Measurements from ENCODE around the gene ARHGAP6.

ARHGAP6 gene

DNA sequence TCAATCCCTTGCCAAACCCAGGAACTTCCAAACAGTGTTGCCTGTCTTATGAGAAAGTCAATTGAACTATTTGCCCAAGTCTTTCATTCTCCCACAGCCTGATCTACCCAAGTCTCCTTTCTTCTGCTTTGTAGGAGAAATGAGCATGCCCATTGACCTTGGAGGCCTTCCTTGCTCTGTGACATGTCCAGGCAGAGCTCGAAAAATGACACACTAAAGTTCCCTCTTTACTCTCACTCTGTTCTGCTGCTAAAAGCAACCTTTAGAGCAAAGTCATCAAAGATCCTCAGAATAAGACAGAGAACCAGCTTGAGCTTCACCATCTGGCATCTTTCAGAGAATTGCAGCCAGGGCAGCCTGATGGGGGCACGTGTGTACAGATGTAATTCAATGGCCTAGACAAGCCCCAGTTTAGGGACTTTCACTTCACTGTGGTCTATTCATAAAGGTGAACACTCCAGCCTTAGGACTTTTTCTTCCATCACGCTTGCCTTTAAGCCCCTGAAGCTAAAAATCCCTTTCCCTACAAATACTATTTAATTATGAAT lies 236.1 kb downstream of the ARHGAP6 start:
- no peak for DNase-seq (ENCODE audit: low spot score)

DNA sequence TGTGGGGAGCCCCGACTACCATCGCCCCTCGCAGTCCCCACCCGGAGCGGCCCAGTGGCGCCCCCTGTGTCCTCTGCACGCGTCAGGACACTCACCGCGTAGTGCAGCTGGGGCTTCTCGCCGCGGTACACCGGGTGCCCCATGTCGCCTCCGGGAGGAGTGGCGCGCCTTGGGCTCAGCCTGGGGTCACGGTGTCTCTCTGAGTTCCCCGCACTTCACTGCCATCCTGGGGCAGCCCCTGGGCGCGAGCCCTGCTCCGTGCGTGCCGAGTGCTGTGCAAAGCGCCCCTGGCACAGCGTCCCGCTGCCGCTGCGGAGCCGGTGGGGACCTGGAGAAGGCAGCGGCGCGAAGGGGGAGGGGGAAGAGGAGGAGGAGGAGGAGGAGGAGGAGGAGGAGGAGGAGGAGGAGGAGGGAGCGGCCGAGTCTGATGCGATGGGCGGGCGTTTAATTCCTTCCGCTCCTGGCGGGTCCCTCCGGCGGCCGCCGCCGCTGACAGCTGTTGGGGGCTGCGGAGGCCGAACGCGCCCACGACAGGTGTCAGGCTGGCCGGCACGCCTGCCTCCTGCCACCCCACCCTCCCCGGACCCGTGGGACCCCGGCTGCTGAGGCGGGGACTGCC lies 238.2 kb downstream of the ARHGAP6 start:
- DNase-seq (ENCODE audit: low spot score), result peak; percentile 66

DNA sequence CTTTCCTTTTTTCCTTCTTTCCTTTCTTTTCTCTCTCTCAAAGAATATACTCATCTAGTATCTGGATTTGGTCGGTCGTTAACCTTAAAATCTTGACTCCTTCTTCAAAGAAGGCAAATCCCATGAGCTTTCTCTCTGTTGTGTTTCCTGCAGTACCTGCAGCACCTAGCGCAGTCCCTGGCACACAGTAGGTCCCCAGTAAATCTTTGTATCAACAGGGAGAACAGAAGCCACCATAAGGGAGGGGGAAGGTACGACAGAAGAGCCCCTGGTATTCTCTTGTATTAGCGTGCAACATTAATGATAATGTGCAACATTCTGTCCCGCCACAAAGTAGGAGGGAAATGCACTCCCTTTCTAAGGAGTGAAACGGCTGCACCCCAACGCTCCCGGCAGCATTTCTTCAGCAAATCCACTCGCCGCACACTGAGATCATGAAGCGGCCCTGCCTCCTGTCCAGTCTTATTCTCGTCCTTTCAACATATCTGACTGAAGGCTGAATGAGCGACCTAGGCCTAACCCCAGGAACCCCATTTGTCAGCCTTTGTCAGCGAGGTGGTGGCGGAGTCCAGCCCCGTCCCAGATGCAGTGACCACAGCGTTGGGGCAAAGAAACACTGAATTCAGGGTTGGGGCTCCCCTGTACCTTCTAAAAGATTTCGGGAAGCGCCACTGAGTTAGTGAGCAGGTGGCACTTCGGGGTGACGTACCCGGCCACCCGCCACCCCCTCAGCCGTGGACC lies 238.8 kb downstream of the ARHGAP6 start:
- DNase-seq (ENCODE audit: low spot score), result no peak

DNA sequence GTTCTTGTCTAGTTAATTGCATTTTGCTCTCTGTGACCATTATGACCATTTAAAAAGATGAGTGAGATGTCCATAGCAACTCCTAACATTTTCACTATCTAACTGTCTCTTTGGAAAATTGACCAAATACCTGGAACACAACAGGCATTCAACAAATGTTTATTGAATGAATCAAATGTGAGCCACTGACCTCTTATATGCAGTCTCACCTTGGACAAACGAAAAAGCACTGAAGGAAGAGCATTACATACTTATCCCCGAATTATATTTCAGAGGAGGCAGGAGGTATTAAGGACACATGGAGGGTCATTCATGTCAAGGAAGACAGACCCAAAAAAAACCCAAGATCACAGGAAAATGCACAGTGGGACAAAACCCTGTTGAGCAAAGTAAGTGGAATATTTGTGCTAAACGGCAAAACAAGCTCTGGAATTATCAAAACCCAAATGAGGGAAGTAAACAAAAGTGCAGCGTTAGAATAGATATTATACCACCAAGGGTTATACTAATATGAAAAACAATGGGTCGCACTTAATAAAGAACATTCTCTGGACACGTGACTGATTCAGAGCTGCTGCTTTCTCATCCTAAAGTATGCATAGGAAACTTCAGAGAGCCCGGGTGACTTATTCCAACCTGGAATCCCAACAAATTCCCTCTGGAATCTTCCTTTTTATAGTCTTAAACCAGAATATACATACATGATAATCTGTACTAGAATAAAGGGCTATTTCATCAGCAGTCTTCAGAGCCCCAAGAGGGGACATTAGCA lies 240.6 kb downstream of the ARHGAP6 start:
- no peak for DNase-seq (ENCODE audit: low spot score)

DNA sequence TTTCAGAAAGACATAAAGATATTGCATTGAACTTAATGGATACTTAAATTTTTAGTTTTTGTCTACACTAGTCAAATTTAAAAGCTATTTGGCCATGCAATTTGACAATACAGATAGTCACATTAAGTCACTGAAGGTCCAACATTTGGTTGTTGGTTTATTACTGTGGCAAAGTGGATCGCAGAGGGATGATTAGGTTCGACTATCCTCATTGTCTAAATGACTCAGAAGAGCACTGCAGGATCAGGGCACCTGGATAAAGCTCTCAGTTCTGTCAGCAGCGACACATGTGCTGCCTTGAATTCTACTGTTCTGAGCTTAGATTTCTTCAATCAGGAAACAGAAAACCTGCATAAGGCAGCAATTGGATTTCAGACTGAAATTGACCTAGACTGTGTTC lies 241.8 kb downstream of the ARHGAP6 start:
- DNase-seq (ENCODE audit: low spot score), result no peak

DNA sequence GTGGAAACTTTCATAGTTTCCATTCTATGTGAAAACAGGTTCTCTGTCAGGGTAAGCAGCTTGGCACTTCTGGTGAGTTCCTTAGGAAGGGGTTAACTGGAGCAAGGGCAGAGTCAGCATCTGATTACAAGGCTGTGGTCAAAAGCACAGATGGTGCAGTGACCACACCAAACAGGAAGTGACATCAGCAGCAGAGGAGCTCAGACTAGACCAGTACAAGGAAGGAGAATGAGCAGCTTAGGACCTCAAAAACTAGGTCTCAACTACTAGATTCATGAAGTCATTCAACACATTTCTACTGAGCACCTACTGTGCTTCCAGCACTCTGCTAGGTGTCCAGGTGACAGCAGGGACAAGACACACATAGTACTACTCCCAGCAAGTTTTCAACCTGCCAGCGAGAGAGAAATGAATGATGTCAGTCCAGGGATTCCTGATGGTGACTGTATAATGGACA lies 242.3 kb downstream of the ARHGAP6 start:
- DNase-seq (ENCODE audit: low spot score), result no peak

DNA sequence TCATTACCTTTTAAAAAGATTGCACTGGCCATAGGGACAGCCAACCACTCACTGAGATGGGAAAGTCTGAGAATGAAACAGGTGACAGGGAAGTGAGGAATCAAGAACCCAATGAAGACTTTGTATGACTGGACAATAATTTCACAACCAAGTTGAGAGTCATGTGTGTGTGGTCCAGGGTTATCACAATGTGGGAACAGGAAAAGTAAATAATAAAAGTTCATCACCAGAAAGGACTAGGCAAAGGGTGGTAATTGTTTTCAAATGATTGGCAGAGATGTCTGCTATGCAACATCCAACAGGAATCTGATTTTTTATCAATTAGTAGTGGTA lies 243.2 kb downstream of the ARHGAP6 start:
- no peak for DNase-seq (ENCODE audit: low spot score)

DNA sequence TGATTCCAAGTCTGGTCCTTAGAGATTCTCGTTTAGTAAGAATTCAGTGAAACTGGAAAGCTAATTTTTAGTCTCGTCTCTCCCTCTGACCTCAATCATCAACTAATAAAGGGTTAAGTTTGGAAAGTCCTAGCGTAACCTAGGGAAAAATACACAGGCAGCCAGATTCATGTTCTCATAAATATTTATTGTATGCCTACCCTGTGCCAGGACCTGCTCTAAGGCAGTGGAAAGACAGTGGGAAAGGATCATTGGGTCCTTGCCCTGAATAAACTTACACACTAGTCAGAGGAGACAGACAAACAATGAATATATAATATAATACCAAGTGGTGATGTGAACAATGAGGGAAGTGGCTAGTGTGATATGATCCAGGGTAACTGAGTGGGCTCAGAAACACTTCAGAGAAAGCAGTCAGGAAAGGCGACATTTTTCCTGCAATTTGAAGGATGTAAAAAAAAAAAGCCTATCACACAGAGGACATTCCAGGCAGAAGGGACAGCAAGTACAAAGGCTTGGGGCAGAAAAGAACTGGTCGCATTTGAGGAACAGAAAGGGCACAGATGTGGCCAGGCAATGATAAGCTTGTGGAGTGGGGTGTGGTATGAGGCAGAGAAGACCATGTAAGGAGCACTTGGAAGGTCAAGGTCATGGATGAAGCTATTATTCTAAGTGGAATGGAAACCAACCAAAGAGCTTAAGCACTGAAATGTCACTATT lies 243.8 kb downstream of the ARHGAP6 start:
- DNase-seq (ENCODE audit: low spot score), result no peak

DNA sequence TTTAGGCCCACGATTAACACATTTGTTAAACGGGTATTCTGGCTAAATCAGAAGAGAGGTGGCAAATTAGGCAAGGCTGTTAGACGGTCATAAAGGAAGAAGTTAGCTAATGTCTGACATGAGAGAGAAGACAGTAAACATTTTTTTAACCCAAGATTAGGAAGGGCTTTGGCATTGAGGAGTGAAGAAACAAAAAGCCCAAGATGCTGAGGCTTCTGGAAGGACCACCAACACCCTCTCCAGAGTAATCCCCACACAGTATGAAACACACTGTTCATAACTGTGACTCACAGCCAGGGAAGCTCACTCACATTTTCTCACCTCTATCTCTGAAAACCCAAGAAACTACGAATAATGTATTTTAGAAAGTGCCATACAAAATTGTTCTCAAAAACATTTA lies 244.9 kb downstream of the ARHGAP6 start:
- no peak for DNase-seq (ENCODE audit: low spot score)

DNA sequence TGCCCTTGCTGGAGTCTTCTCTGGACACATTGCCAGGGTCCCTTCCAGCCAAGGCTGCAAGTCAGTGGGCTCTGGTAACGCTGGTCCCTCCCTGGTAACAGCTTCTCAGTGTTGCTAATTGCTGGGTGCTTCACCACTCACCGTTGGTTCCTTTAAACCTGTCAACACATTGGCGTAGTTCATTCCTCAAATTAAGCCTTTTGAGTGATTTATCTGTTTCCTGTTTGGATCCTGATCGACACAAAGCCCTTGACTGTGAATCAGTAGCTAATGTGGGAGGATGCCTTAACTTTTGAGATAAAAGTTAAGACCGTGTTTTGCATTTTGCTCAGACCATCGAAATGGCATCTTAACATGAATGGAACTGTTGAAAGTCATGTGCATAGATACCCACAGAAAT lies 246.6 kb downstream of the ARHGAP6 start:
- DNase-seq (ENCODE audit: low spot score), result no peak

DNA sequence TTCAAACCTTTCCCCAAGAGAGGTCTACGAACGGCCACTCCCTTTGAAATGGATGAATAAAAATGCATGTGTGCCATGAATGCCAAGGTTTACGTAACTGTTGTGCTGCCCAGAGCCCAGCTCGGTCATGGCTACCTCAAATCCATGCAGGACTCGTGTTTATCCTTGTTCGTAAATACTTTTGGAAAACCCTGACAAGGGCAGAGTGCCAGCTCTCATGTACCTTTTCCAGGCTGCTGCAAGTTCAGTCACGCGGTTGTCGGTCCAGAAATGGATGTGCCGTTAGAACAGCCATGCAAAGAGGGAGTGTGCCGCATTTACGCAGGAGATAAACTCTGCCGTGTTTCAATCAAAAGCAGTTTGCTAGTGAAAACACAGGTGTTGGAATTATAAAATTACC lies 249.1 kb downstream of the ARHGAP6 start:
- DNase-seq (ENCODE audit: low spot score), result no peak

DNA sequence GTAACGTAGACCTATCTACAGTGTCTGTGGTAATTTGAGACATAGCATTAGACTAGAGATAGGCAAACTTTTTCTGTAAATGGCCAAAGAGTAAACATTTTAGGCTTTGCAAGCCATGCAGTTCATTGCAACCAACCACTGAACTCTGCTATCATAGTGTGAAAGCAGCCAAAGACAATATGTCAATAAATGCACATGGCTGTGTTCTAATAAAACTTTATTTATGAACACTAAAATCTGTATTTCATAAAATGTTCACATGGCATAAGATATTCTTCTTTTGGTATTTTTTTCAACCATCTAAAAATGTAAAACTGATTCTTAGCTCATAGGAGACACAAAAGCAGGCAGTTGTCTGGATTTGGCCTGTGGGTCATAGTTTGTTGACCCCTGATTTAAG lies 251.6 kb downstream of the ARHGAP6 start:
- no peak for DNase-seq (ENCODE audit: low spot score)

DNA sequence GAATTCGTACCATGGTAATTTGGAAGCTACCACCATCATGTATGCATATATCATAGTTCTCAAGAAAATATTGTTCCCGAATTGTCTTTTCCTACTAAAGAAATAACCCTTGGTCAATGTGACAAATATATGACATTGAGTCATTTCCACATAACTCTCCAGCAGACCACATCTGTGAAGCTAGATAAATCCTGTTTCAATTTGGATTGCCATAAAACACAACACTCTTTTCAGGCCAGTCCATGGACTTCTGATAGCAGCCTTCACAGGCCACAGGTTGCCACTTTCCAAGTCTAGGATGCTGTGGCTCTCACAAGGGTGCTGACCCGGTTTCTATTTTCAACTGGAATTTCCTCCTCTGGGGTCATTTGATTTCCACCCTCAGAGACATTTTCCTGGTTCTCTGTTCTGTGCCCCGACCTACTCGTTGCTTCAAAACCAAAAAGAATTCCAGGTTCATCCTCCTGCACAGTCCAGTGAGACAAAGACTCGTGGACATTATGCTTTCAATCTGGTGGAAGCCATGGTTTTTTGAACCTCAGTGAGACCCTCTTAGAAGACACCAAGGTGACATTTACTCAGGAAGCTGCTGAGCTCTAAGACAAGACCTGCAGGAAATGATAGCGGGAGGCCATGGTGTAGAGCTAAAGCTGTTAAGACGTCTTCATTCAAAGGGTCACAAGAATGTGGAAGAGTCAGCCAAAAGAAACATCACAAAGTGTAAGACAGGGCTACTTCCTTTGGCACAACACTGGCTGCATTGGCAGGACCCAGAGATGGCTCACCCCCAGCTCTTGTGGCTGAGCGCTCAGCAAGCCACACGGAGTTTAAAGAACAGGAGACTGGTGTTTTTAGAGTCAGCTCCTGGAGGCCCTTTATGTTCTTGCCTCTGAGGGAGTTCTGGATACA lies 252.8 kb downstream of the ARHGAP6 start:
- no peak for DNase-seq (ENCODE audit: low spot score)

DNA sequence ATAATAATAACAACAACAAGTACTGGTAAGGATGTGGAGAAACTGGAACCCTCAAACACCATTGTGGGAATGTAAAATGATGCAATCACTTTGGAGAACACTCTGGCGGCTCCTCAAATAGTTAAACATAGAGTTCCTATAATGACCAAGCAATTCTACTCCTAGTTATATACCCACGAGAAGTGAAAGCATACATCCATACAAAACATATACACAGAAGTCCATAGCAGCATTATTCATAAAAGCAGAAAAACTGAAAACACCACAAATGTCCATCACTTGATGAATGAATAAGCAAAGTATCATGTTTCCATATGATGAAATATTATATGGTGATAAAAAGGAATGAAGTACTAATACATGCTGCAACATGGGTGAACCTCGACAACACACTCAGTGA lies 255.8 kb downstream of the ARHGAP6 start:
- DNase-seq (ENCODE audit: low spot score), result no peak

DNA sequence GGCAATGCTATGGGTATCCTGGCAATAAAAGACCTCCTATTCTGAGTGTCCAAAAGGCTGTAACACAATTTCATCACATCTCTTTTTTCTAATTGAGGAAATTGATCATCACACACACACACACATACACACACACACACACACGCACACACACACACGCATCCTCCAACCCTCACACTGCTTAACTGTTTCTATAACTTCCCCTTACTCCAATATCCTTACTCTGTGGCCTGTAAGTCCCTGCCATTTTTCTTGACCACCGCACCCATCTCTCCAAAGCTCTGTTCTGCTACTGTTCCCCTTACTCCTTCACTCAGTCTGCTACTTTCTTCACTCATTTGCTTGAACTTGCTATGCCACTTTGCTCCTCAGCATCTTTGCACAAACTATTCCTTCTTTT lies 256.9 kb downstream of the ARHGAP6 start:
- no peak for DNase-seq (ENCODE audit: low spot score)

DNA sequence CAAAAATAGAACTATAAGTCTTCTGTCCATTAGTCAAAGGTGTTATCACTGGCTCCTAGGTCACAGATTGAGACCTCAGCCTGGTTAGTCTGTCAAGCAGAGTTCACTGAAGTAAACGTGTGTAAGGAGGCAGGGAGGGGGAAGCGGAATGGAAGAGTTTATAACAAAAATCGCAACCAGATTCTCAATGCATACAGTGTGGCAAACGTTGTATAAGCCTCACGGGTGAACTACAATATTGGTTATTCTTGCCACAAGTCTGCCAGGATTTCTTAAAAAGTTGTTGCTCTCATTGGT lies 257.7 kb downstream of the ARHGAP6 start:
- no peak for DNase-seq (ENCODE audit: low spot score)

DNA sequence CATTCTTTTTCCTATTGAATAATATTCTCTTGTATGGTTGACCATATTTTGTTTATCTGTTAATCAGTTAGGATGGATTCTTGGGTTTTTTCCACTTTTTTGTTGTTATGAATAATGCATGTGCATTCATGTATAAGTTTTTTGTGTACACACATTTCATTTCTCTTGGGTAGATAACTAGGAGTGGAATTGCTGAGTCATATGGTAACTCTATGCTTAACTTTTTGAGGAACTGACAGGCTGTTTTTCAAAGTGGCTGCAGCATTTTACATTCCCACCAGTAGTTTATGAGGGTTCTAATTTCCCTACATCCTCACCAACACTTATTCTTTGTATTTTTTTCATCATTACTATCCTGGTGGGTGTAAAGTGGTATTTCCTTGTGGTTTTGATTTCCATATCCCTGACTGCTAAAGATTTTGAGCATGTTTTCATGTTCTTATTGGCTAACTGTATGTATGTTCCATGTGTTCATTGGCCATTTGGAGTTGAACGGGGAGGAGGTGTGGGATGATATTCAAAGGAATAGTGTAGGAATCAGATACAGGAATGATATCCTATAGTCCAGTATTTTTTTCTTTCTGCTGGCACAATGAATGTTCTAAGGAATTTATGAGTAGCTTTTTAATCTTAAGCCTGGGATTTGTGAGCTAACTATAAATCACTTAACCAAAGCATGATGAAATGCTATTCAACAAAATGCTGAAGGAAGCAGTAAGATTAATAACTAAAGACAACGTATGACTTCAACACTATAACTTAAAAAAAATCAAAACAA lies 258.2 kb downstream of the ARHGAP6 start:
- no peak for DNase-seq (ENCODE audit: low spot score)

DNA sequence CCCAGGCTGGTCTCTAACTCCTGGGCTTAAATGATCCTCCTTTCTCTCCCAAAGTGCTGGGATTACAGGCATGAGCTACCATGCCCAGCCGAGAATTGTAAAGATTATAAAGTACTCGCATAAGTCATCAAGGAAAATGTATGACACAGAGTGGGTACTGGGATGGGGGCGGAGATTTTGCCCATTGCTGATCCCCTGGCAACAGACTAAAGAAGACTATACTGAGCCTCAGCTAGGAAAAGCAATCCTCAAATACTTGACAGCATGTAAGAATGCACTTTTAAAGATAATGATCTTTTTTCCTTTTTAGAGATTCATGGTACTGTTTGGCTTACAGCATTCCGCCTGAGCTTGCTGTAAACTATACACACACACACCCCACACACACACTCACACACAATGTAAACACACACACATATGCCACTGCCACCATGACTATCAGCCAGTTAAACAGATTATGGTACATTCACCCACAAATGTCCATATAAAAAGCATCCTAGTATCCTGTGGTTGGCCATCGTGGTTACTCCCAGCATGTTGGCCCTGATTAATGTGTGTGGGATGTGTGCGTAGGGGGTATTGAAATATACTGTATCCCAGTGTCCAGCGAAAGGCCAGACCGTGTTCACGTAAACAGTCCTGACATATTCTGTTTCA lies 259.5 kb downstream of the ARHGAP6 start:
- DNase-seq (ENCODE audit: low spot score), result no peak

DNA sequence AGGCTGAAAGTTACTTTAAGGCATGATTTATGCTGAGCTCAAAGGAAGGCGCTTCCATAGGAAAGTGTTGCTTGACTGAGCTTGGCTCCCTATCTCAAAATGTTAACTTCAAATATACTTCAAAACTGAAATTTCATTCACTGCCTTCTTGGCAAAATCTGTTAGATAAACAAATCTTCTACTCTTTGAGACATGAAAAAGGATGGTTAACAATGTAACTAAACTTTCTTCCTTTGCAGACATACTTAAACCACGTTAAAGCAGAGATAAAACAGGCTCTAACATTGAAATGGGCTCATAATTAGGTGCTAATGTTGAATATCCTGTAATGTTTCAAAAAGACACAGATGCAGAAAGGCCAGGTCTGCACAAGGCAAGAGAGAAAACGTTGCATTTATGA lies 262.1 kb downstream of the ARHGAP6 start:
- DNase-seq (ENCODE audit: low spot score), result no peak

DNA sequence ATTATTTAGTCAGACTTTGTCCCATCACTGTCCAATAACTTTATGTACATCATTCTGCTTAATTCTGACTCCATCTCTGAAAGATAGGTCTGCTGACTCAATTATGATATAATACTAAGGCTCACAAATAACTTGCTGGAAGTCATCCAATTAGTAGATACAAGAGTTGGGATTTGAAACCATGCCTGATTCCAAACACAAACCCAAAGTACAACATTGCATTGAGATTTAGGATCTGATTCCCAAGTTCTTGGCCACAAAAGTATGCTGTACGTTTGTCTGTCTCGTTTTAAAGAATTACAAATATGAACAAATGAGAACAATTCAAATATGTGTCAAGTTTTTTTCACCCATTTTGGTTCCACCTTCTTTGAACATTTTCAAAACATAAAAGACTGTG lies 263.8 kb downstream of the ARHGAP6 start:
- DNase-seq (ENCODE audit: low spot score), result no peak

Data from left forelimb (tissue), 1 donor.